Endothelial cell of umbilical vein (primary cell): ENCODE measurements around the gene NR1H2. TPM values are rescaled to one million over a fixed set of nuclear protein-coding genes. Genes with fewer than 3 reads are reported as not detected.

Experiments
- BruUV-seq: library from RNA; stranded (reverse); fragments of 400-500 nt; replicated peaks from 2 replicates; lab custom pipeline; 2021; lab: Mats Ljungman, UMichigan
- CTCF ChIA-PET: fragments of 300-600, 350-600 bp; sonication (Branson Sonifier 250); formaldehyde crosslinking; loops from one replicate; lab custom pipeline; 2021; ENCODE audit warnings: antibody characterized with exemption, inconsistent platforms; lab: Charles Lee
- POLR2A ChIA-PET: fragments of 300-600, 350-600 bp; sonication (Branson Sonifier 250); formaldehyde crosslinking; loops from one replicate; lab custom pipeline; 2021; ENCODE audit warnings: antibody characterized with exemption, inconsistent platforms; lab: Charles Lee
- DNase-seq: peaks from one replicate; pipeline ENCODE4 v3.0.0-alpha.2; 2011; ENCODE audit warnings: low read depth, low spot score
- FAIRE-seq: peaks from 2 replicates; lab custom pipeline; 2011; peaks lifted over from hg19 to GRCh38; lab: Jason Lieb, UNC
- H2AFZ ChIP-seq: 2 replicates; pipeline ENCODE4 v1.6.0; 2012; ENCODE audit warnings: low read depth, low read length, control low read depth, inconsistent platforms
- H3K27ac ChIP-seq: 2 replicates; pipeline ENCODE4 v1.5.1; 2011; ENCODE audit warnings: low read depth, mild to moderate bottlenecking, control low read depth, low read length, moderate library complexity; ENCODE audit not compliant: insufficient read depth
- H3K27me3 ChIP-seq, 2 experiments: 2 replicates each; pipeline versions ENCODE4 v1.6.0 to v1.6.1; 2011; ENCODE audit warnings: low read length in 2 of 2, mixed read lengths in 1 of 2; ENCODE audit not compliant: control insufficient read depth in 2 of 2, insufficient read depth in 2 of 2
- H3K36me3 ChIP-seq, 2 experiments: 2 replicates in 1 of 2; 3 replicates in 1 of 2; pipeline ENCODE4 v1.5.1; 2011; ENCODE audit warnings: low read length in 2 of 2, mild to moderate bottlenecking in 1 of 2, moderate library complexity in 1 of 2; ENCODE audit not compliant: control insufficient read depth in 2 of 2, insufficient read depth in 2 of 2; ENCODE audit errors: extremely low read depth in 1 of 2
- H3K4me1 ChIP-seq: 3 replicates; pipeline ENCODE4 v1.5.1; 2011; ENCODE audit warnings: mild to moderate bottlenecking, low read length; ENCODE audit not compliant: control insufficient read depth, insufficient read depth; ENCODE audit errors: extremely low read depth
- H3K4me2 ChIP-seq: 2 replicates; pipeline ENCODE4 v1.6.1; 2011; ENCODE audit warnings: low read length, control low read depth, mixed read lengths; ENCODE audit not compliant: insufficient read depth
- H3K4me3 ChIP-seq, 3 experiments: fragments of 200-600 bp in 1 of 3; sonication (generic), shearing (Covaris generic) in 1 of 3; replicated peaks in 1 of 3; 2 replicates each; pipeline ENCODE4 v1.5.1; 2011 to 2016; ENCODE audit warnings: control low read depth in 3 of 3, low read length in 3 of 3, mild to moderate bottlenecking in 2 of 3, inconsistent platforms in 1 of 3, low read depth in 1 of 3, moderate library complexity in 1 of 3; ENCODE audit not compliant: insufficient read depth in 1 of 3
- H3K79me2 ChIP-seq: 2 replicates; pipeline ENCODE4 v1.6.0; 2012; ENCODE audit warnings: low read length, inconsistent platforms; ENCODE audit not compliant: control insufficient read depth, insufficient read depth
- H3K9ac ChIP-seq: replicated peaks from 2 replicates; pipeline ENCODE3; 2011; ENCODE audit warnings: low read length, control low read depth; ENCODE audit not compliant: insufficient read depth; ENCODE audit errors: extremely low read depth
- H3K9me1 ChIP-seq: replicated peaks from 3 replicates; pipeline ENCODE4 v1.6.0; 2011; ENCODE audit warnings: mild to moderate bottlenecking, low read length; ENCODE audit not compliant: control insufficient read depth, insufficient read depth; ENCODE audit errors: extremely low read depth
- H3K9me3 ChIP-seq: replicated peaks from 2 replicates; pipeline ENCODE4 v1.5.1; 2012; ENCODE audit warnings: low read length, inconsistent platforms; ENCODE audit not compliant: control insufficient read depth, insufficient read depth
- H4K20me1 ChIP-seq: replicated peaks from 2 replicates; pipeline ENCODE3; 2011; ENCODE audit warnings: mild to moderate bottlenecking, low read length; ENCODE audit not compliant: control insufficient read depth, insufficient read depth; ENCODE audit errors: extremely low read depth
- EZH2 ChIP-seq: IDR thresholded peaks from 2 replicates; pipeline ENCODE4 v1.6.1; 2012; ENCODE audit warnings: borderline replicate concordance, low read depth, mild to moderate bottlenecking, moderate library complexity, low read length, inconsistent platforms; ENCODE audit not compliant: severe bottlenecking
- GATA2 ChIP-seq: IDR thresholded peaks from 2 replicates; pipeline ENCODE4 v1.7.0; 2011; ENCODE audit warnings: low read depth, mild to moderate bottlenecking, moderate library complexity, mixed read lengths, low read length; ENCODE audit not compliant: insufficient read length, insufficient read depth
- POLR2A ChIP-seq: IDR thresholded peaks from 2 replicates; pipeline ENCODE4 v1.6.1; 2012; ENCODE audit warnings: low read depth, mild to moderate bottlenecking, control low read depth, low read length
- dilution Hi-C: fragments of 300-500 bp; cut with MboI; formaldehyde crosslinking; loops from one replicate; pipeline ENCODE4 v1.15.0; 2019; ENCODE audit warnings: low sequenced_read_pairs; ENCODE audit not compliant: extremely low pct_ligation_motif_present
- intact Hi-C: fragments of 100-400 bp; cut with micrococcal nuclease; formaldehyde crosslinking; loops from one replicate; pipeline ENCODE4 v1.10.0; 2022
- polyA plus RNA-seq, 4 experiments: library from polyadenylated mRNA; depleted of rRNA in 3 of 4; stranded (reverse) in 3 of 4; unstranded in 1 of 4; fragments of >200 nt; gene quantifications; 2 replicates each; pipeline versions ENCODE4 v1.2.1 to v1.2.3, GENCODE V29; 2011 to 2012; ENCODE audit warnings: missing spikeins in 1 of 4
- total RNA-seq: library from RNA; stranded (reverse); gene quantifications from 2 replicates; pipeline ENCODE4 v1.2.3, GENCODE V29; 2021
- TF ChIP-seq, protein P1 (sequence below), 2 donors: IDR thresholded peaks; 1 replicate in 1 of 2; 2 replicates in 1 of 2; pipeline ENCODE4 v1.5.1; 2011; ENCODE audit warnings: low read length in 2 of 2, mild to moderate bottlenecking in 2 of 2, moderate library complexity in 2 of 2, control low read depth in 1 of 2, inconsistent platforms in 1 of 2, low read depth in 1 of 2; ENCODE audit not compliant: insufficient read depth in 1 of 2; ENCODE audit errors: extremely low read depth in 1 of 2
- TF ChIP-seq, protein P2 (sequence below): IDR thresholded peaks from 2 replicates; pipeline ENCODE4 v1.6.1; 2011; ENCODE audit not compliant: insufficient read depth, insufficient read length

The NR1H2 gene
- total and polyA plus RNA-seq, 2 donors (not counting 3 experiments of a cell fraction or from before 2014, with no cell fraction given): 46.7 to 48.4 TPM

DNA sequence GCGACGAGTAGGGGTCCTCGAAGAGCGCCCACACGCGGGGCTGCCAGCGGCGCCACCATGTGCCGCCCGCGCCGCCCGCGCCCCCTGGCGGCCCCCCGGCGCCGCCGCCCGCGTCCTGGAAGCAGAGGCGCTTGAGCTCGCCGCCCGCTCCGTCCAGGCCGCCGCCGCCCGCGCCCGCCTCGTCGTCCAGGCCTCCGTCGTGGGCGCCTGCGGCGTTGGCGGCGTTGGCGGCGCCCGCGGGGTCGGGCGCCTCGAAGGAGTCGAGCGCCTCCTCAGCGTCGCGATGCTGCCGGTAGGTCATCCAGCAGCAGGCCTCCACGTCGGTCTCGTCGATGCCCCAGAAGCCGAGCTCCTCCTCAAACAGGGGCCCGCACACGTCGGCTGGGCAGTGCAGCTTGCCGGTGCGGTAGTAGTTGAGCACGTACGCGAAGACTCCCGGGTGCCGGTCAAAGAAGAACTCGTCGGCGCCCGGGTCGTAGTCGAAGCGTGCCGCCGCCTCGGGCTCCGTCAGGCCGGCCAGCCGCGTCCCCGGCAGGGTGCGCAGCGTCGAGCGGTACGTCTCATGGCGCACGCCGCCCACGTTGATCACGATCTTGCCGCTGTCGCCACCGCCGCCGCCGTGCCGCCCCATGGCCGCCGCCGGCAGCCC, 47.9 kb upstream of the NR1H2 start:
- Histone ChIP-seq H3K27me3 (peaks cover 32 to 35% of the 10 kb centered on the region in 2 experiments), H4K20me1 (no peaks in the 10 kb centered on the region), H3K9ac (no peak overlapping the region), H3K4me3 (peak overlapping the region in 1 of 3 experiments; percentile 31), H3K36me3 (no peaks in the 10 kb centered on the region), H3K4me2 (no peak overlapping the region), H2AFZ (peak overlapping the region; percentile 73), H3K9me1 (no peaks in the 10 kb centered on the region), H3K27ac (no peak overlapping the region), H3K79me2 (no peaks in the 10 kb centered on the region), H3K4me1 (peaks cover 7% of the 10 kb centered on the region), H3K9me3 (no peaks in the 10 kb centered on the region)
- POLR2A ChIA-PET: no interaction called here
- TF ChIP-seq EZH2: peak; percentile 63
- TF ChIP-seq POLR2A: no peak
- CTCF ChIA-PET: interaction anchor here (0.6 to 2.6 kb wide), 33 partner anchors 9 to 593 kb away, joined by 3 to 173 read pairs (median 5); partner anchors contain the start of gene POLD1
- FAIRE-seq: no peak
- dilution Hi-C loops: no loop called here
- no TSS peak for BruUV-seq
- peak; percentile 7 for DNase-seq
- intact Hi-C loops: loop anchor here (1.0 to 5.0 kb wide), 3 partner anchors 28 to 394 kb away; partner anchors contain the start of gene CLEC11A

DNA sequence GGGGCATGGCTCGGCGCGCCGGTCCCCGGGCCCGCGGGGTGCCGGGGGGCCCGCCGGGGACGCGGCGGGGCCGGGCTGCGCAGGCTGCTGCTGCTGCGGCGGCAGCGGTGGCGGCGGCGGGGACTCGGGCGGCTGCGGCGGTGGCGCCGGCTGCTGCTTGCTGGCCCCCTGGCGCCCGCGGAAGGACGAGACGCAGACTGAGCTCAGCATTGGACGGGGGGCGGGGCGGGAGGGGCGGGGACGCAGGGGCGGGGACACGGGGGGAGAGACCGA, 47.4 kb upstream of the NR1H2 start:
- no peaks in the 10 kb centered on the region for H3K9me1 ChIP-seq
- DNase-seq (no peak), FAIRE-seq (no peak)
- H3K79me2 ChIP-seq: no peaks in the 10 kb centered on the region
- peak overlapping the region; percentile 73 for H2AFZ ChIP-seq
- H3K9me3 ChIP-seq: no peaks in the 10 kb centered on the region
- H3K4me3 ChIP-seq: peak overlapping the region in 1 of 3 experiments; percentile 31
- intact Hi-C loops (loop anchor here (1.0 to 5.0 kb wide), 4 partner anchors 28 to 393 kb away; partner anchors contain the start of gene CLEC11A), dilution Hi-C loops (no loop called here)
- H3K4me1 ChIP-seq: peaks cover 7% of the 10 kb centered on the region
- H3K27me3 ChIP-seq: peaks cover 32 to 35% of the 10 kb centered on the region in 2 experiments
- H3K4me2 ChIP-seq: no peak overlapping the region
- ChIA-PET CTCF (interaction anchor here (0.6 to 2.6 kb wide), 31 partner anchors 10 to 593 kb away, joined by 3 to 173 read pairs (median 5); partner anchors contain the start of gene POLD1), POLR2A (interaction anchor here (0.8 kb wide), 1 partner anchor 182 kb away, joined by 5 read pairs; the partner anchor contains the start of gene JOSD2)
- no peaks in the 10 kb centered on the region for H3K36me3 ChIP-seq
- H4K20me1 ChIP-seq: no peaks in the 10 kb centered on the region
- TF ChIP-seq, protein P1, sequence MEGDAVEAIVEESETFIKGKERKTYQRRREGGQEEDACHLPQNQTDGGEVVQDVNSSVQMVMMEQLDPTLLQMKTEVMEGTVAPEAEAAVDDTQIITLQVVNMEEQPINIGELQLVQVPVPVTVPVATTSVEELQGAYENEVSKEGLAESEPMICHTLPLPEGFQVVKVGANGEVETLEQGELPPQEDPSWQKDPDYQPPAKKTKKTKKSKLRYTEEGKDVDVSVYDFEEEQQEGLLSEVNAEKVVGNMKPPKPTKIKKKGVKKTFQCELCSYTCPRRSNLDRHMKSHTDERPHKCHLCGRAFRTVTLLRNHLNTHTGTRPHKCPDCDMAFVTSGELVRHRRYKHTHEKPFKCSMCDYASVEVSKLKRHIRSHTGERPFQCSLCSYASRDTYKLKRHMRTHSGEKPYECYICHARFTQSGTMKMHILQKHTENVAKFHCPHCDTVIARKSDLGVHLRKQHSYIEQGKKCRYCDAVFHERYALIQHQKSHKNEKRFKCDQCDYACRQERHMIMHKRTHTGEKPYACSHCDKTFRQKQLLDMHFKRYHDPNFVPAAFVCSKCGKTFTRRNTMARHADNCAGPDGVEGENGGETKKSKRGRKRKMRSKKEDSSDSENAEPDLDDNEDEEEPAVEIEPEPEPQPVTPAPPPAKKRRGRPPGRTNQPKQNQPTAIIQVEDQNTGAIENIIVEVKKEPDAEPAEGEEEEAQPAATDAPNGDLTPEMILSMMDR (IDR thresholded peaks at IDR 0.05; ENCODE audit: extremely low read depth in 1 of 2, insufficient read depth in 1 of 2, low read depth in 1 of 2, low read length in 2 of 2): peak in 1 of 2 donors; percentile 0
- no peak for TF ChIP-seq GATA2
- TF ChIP-seq, protein P2, sequence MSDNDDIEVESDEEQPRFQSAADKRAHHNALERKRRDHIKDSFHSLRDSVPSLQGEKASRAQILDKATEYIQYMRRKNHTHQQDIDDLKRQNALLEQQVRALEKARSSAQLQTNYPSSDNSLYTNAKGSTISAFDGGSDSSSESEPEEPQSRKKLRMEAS: no peak
- no peak for TF ChIP-seq EZH2
- no peak overlapping the region for H3K9ac ChIP-seq
- BruUV-seq: no TSS peak
- no peak overlapping the region for H3K27ac ChIP-seq
